ENCODE results near the gene MST1.
"Not testable (repeated sequence)": the region's sequence is repeated elsewhere in the genome, so short reads cannot be mapped to it uniquely, and the experiment has no call there.

The MST1 gene

GRCh38 chr3:49700453-49701128 lies 11.3 kb upstream of the MST1 start:
- no peak for DNase-seq

- no peak for DNase-seq
Observed at GRCh38 chr3:49700014-49700413, 10.7 kb upstream of the MST1 start.

- DNase-seq = no peak
Observed at GRCh38 chr3:49699281-49699979, 10.2 kb upstream of the MST1 start.

- not testable (repeated sequence) for DNase-seq
Observed at GRCh38 chr3:49695350-49696015, 6.2 kb upstream of the MST1 start.

GRCh38 chr3:49694409-49695070 lies 5.3 kb upstream of the MST1 start:
- not testable (repeated sequence) for DNase-seq

GRCh38 chr3:49691481-49691880 lies 2.2 kb upstream of the MST1 start:
- not testable (repeated sequence) for DNase-seq

GRCh38 chr3:49690856-49691255 lies 1.6 kb upstream of the MST1 start:
- not testable (repeated sequence) for DNase-seq

- not testable (repeated sequence) for DNase-seq
Observed at GRCh38 chr3:49689908-49690624, 792 bp upstream of the MST1 start.

- DNase-seq = not testable (repeated sequence)
Observed at GRCh38 chr3:49688338-49689045, 782 bp downstream of the MST1 start.

GRCh38 chr3:49687424-49687795 lies 1.9 kb downstream of the MST1 start:
- DNase-seq = not testable (repeated sequence)

GRCh38 chr3:49686769-49687423 lies 2.4 kb downstream of the MST1 start:
- DNase-seq = not testable (repeated sequence)

- DNase-seq = not testable (repeated sequence)
Observed at GRCh38 chr3:49686346-49686745, 2.9 kb downstream of the MST1 start.

GRCh38 chr3:49685846-49686245 lies 3.4 kb downstream of the MST1 start:
- not testable (repeated sequence) for DNase-seq

GRCh38 chr3:49685103-49685502 lies 4.2 kb downstream of the MST1 start:
- not testable (repeated sequence) for DNase-seq

- DNase-seq = not testable (repeated sequence)
Observed at GRCh38 chr3:49684453-49684852, 4.8 kb downstream of the MST1 start.

GRCh38 chr3:49683162-49683561 lies 6.1 kb downstream of the MST1 start:
- no peak for DNase-seq

GRCh38 chr3:49681543-49681942 lies 7.7 kb downstream of the MST1 start:
- no peak for DNase-seq

GRCh38 chr3:49681232-49681522 lies 8.1 kb downstream of the MST1 start:
- no peak for DNase-seq

GRCh38 chr3:49680493-49681231 lies 8.6 kb downstream of the MST1 start:
- no peak for DNase-seq

- no peak for DNase-seq
Observed at GRCh38 chr3:49675912-49676311, 13.4 kb downstream of the MST1 start.

- DNase-seq = no peak
Observed at GRCh38 chr3:49674497-49674983, 14.7 kb downstream of the MST1 start.

Data from activated naive CD4-positive, alpha-beta T cell (primary cell).